GM12878 (cell line): ENCODE results near the gene PDGFC. TPM values are rescaled to one million over a fixed set of nuclear protein-coding genes. Genes with fewer than 3 reads are reported as not detected.

Experiments
- ATAC-seq: fragments of 200-7000 bp; cut with Tn5 transposase; 3 replicates; pipeline ENCODE4 v1.9.1; 2020; ENCODE audit warnings: mild to moderate bottlenecking, moderate library complexity
- BruUV-seq: library from RNA; stranded (reverse); fragments of 400-500 nt; replicated peaks from 2 replicates; lab custom pipeline; 2021; lab: Mats Ljungman, UMichigan
- CTCF ChIA-PET: fragments of 300-600 bp; sonication (Branson Sonifier 250); formaldehyde crosslinking; extraction: SDS; loops from one replicate; lab custom pipeline; 2021; ENCODE audit warnings: inconsistent platforms; lab: Yijun Ruan, JAX
- POLR2A ChIA-PET: fragments of 350-600 bp; formaldehyde crosslinking; extraction: SDS; loops from one replicate; lab custom pipeline; 2021; ENCODE audit warnings: inconsistent platforms; lab: Charles Lee
- RAD21 ChIA-PET: fragments of 300-600 bp; sonication (Branson Sonifier 250); formaldehyde crosslinking; loops from one replicate; lab custom pipeline; 2023; ENCODE audit warnings: antibody characterized with exemption; ENCODE audit not compliant: unreplicated experiment; lab: Charles Lee
- SMC1A ChIA-PET: fragments of 300-600 bp; sonication (Branson Sonifier 250); formaldehyde crosslinking; loops from one replicate; lab custom pipeline; 2023; ENCODE audit not compliant: unreplicated experiment, uncharacterized antibody; lab: Charles Lee
- DNase-seq: peaks from one replicate; pipeline ENCODE4 v3.0.0-alpha.2; 2011; ENCODE audit warnings: low read depth, low spot score
- FAIRE-seq: peaks from 3 replicates; lab custom pipeline; 2011; peaks lifted over from hg19 to GRCh38; lab: Jason Lieb, UNC
- H2AFZ ChIP-seq: 2 replicates; pipeline ENCODE4 v1.6.0; 2011; ENCODE audit warnings: low read depth, low read length, control low read depth; ENCODE audit not compliant: control insufficient read depth
- H3K27ac ChIP-seq: 2 replicates; pipeline ENCODE4 v1.5.1; 2011; ENCODE audit warnings: control low read depth; ENCODE audit not compliant: control insufficient read depth, insufficient read depth
- H3K27me3 ChIP-seq, 2 experiments: replicated peaks in 1 of 2; 2 replicates each; pipeline versions ENCODE4 v1.6.0 to v1.6.1; 2011; ENCODE audit warnings: low read length in 1 of 2; ENCODE audit not compliant: control insufficient read depth in 2 of 2, insufficient read depth in 2 of 2
- H3K36me3 ChIP-seq, 2 experiments: 2 replicates each; pipeline ENCODE4 v1.5.1; 2011; ENCODE audit warnings: low read length in 1 of 2; ENCODE audit not compliant: control insufficient read depth in 2 of 2, insufficient read depth in 2 of 2
- H3K4me1 ChIP-seq: 2 replicates; pipeline ENCODE4 v1.6.1; 2011; ENCODE audit warnings: mild to moderate bottlenecking, low read length, moderate library complexity, mixed read lengths; ENCODE audit not compliant: control insufficient read depth, insufficient read depth
- H3K4me2 ChIP-seq: 2 replicates; pipeline ENCODE4 v1.6.0; 2011; ENCODE audit warnings: control low read depth; ENCODE audit not compliant: control insufficient read depth, insufficient read depth
- H3K4me3 ChIP-seq: fragments of 200-600 bp; sonication (generic); 2 replicates; pipeline ENCODE4 v1.5.1; 2016
- H3K79me2 ChIP-seq: 2 replicates; pipeline ENCODE4 v1.6.0; 2011; ENCODE audit warnings: low read length; ENCODE audit not compliant: control insufficient read depth, insufficient read depth
- H3K9ac ChIP-seq: 2 replicates; pipeline ENCODE4 v1.8.0; 2011; ENCODE audit warnings: low read length, control low read depth, mixed read lengths; ENCODE audit not compliant: control insufficient read depth, insufficient read depth
- H3K9me3 ChIP-seq: replicated peaks from 3 replicates; pipeline ENCODE4 v1.5.1; 2011; ENCODE audit warnings: mild to moderate bottlenecking, low read length; ENCODE audit not compliant: control insufficient read depth, insufficient read depth
- H4K20me1 ChIP-seq: 2 replicates; pipeline ENCODE4 v1.6.0; 2011; ENCODE audit not compliant: control insufficient read depth, insufficient read depth
- BACH1 ChIP-seq: fragments of 450-650 bp; IDR thresholded peaks from 2 replicates; pipeline ENCODE4 v1.6.1; 2017; ENCODE audit warnings: mild to moderate bottlenecking, borderline replicate concordance
- BCLAF1 ChIP-seq: fragments of 450-650 bp; IDR thresholded peaks from 2 replicates; pipeline ENCODE4 v1.6.1; 2017; ENCODE audit warnings: antibody characterized with exemption, mild to moderate bottlenecking, moderate library complexity
- BHLHE40 ChIP-seq, 2 experiments: fragments of 450-650 bp in 1 of 2; IDR thresholded peaks; 2 replicates each; pipeline ENCODE4 v1.6.1; 2011 to 2017; ENCODE audit warnings: low read depth in 2 of 2, borderline replicate concordance in 1 of 2, improper control_type of control experiment in 1 of 2, low read length in 1 of 2, mild to moderate bottlenecking in 1 of 2
- CHD4 ChIP-seq: fragments of 200-600 bp; sonication (generic); IDR thresholded peaks from 2 replicates; pipeline ENCODE4 v1.6.1; 2016; ENCODE audit warnings: mild to moderate bottlenecking
- CREB1 ChIP-seq: IDR thresholded peaks from 2 replicates; pipeline ENCODE4 v1.6.1; 2012; ENCODE audit warnings: low read depth, mild to moderate bottlenecking, inconsistent platforms
- CTCF ChIP-seq, 3 experiments: IDR thresholded peaks in 2 of 3; conservative IDR thresholded peaks in 1 of 3; 2 replicates each; pipeline ENCODE4 v1.5.1; 2011; ENCODE audit warnings: low read depth in 3 of 3, low read length in 3 of 3, mild to moderate bottlenecking in 3 of 3, control low read depth in 2 of 3, moderate library complexity in 2 of 3, inconsistent platforms in 1 of 3, mixed read lengths in 1 of 3; ENCODE audit not compliant: control insufficient read depth in 2 of 3, insufficient read depth in 1 of 3; ENCODE audit errors: extremely low read depth in 1 of 3
- FOS ChIP-seq: IDR thresholded peaks from 3 replicates; pipeline ENCODE4 v1.6.1; 2011; ENCODE audit warnings: borderline replicate concordance; ENCODE audit not compliant: insufficient read length; ENCODE audit errors: extremely low read depth
- FOXK2 ChIP-seq: fragments of 450-650 bp; IDR thresholded peaks from 2 replicates; pipeline ENCODE4 v1.6.1; 2017; ENCODE audit warnings: mild to moderate bottlenecking, moderate library complexity
- GABPA ChIP-seq: IDR thresholded peaks from 2 replicates; pipeline ENCODE4 v1.6.1; 2014; ENCODE audit warnings: antibody characterized with exemption, low read depth, mild to moderate bottlenecking, inconsistent platforms
- KAT2A ChIP-seq: conservative IDR thresholded peaks from 2 replicates; pipeline ENCODE4 v1.6.1; 2011; ENCODE audit warnings: low read depth, low read length; ENCODE audit not compliant: control insufficient read depth
- MLLT1 ChIP-seq: fragments of 450-650 bp; IDR thresholded peaks from 2 replicates; pipeline ENCODE4 v1.6.1; 2016; ENCODE audit warnings: mild to moderate bottlenecking
- PAX8 ChIP-seq: fragments of 450-650 bp; IDR thresholded peaks from 2 replicates; pipeline ENCODE4 v1.6.1; 2017; ENCODE audit warnings: mild to moderate bottlenecking, moderate library complexity
- SMARCA5 ChIP-seq: fragments of 450-650 bp; IDR thresholded peaks from 2 replicates; pipeline ENCODE4 v1.6.1; 2017; ENCODE audit warnings: mild to moderate bottlenecking
- TCF3 ChIP-seq: IDR thresholded peaks from 2 replicates; pipeline ENCODE4 v1.6.1; 2012; ENCODE audit warnings: low read depth, mild to moderate bottlenecking, low read length, borderline replicate concordance; ENCODE audit not compliant: insufficient read depth
- ZNF207 ChIP-seq: fragments of 450-650 bp; IDR thresholded peaks from 2 replicates; pipeline ENCODE4 v1.6.1; 2014; ENCODE audit warnings: antibody characterized with exemption, mild to moderate bottlenecking, borderline replicate concordance
- WGBS: methylation state at CpG from one replicate; pipeline ENCODE4 v1.1.6; 2016; ENCODE audit warnings: low lambda C conversion rate; ENCODE audit not compliant: insufficient replicate concordance, insufficient coverage; ENCODE audit errors: missing lambda C conversion rate; 5-methylcytosine and 5-hydroxymethylcytosine counted together
- in situ Hi-C: fragments of 300-500 bp; cut with MboI; formaldehyde crosslinking; loops from 9 replicates; pipeline ENCODE4 v1.14.3; 2018; ENCODE audit warnings: mixed read lengths
- intact Hi-C: fragments of 100-400 bp; cut with micrococcal nuclease; formaldehyde crosslinking; loops from one replicate; pipeline ENCODE4 v1.14.2; 2022; ENCODE audit not compliant: unreplicated experiment
- polyA plus RNA-seq, 11 experiments: library from polyadenylated mRNA; depleted of rRNA in 4 of 11; unstranded in 6 of 11; stranded (reverse) in 5 of 11; fragments of >200 nt; fragmentation: Nextera tagmentation in 4 of 11; fragmentation: Illumina TruSeq in 1 of 11; extraction: Ambion mirVana in 4 of 11; extraction: Trizol in 1 of 11; gene quantifications; 1 replicate in 1 of 11; 2 replicates in 10 of 11; pipeline versions ENCODE4 v1.2.1 to v1.2.3, GENCODE V29; 2011 to 2016; ENCODE audit warnings: inconsistent platforms in 2 of 11, missing spikeins in 2 of 11, low read depth in 1 of 11
- total RNA-seq, 4 experiments: library from RNA; depleted of rRNA in 3 of 4; stranded (reverse); fragments of >200 nt in 3 of 4; fragmentation: Illumina TruSeq in 1 of 4; extraction: Trizol in 1 of 4; gene quantifications; 2 replicates each; pipeline versions ENCODE4 v1.2.1 to v1.2.3, GENCODE V29; 2013 to 2021
- TF ChIP-seq, protein P1 (sequence below): IDR thresholded peaks from 2 replicates; pipeline ENCODE4 v1.6.1; 2011; ENCODE audit warnings: low read depth, mild to moderate bottlenecking, low read length, moderate library complexity, borderline replicate concordance; ENCODE audit errors: extremely low read depth

The PDGFC gene
- total and polyA plus RNA-seq, 10 of the 15 experiments (the other 5 are each of a cell fraction or from before 2014, with no cell fraction given), result 0.02 to 0.18 TPM; not detected in 8

DNA sequence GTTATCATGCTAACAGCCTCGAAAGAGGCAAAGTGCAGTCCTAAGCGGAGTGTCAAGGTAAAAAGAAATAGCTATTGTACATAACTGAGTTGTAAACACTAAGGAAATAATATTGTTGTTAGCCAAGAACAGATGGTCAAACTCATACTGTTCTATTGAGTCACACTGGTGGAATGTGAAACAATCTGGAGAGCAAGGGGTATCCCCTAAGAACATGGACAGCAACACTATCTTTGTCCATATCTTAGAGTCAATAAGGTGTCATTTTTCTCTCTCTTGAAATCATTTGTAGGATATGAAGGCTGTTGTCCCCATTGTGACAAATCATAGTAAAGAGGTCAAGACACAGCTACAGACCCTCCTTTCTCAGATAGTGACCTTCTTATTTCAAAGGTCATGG lies 4.5 kb upstream of the PDGFC start (continued):
- TF ChIP-seq CTCF (IDR thresholded peaks at IDR 0.05 in 2 of 3, conservative IDR thresholded peaks at IDR 0.05 in 1 of 3; ENCODE audit: control insufficient read depth in 2 of 3, extremely low read depth in 1 of 3, insufficient read depth in 1 of 3, low read depth in 3 of 3, low read length in 3 of 3), result no peak

GRCh38 chr4:156975686-156976085 lies 4.1 kb upstream of the PDGFC start:
- no TSS peak for BruUV-seq
- H2AFZ ChIP-seq, result no peak overlapping the region
- ChIA-PET SMC1A (no interaction called here), RAD21 (no interaction called here), CTCF (interaction anchor here (0.6 kb wide), 1 partner anchor 806 kb away, joined by 4 read pairs; no protein-coding TSS in a partner anchor), POLR2A (no interaction called here)
- no peaks in the 10 kb centered on the region for H3K36me3 ChIP-seq
- H4K20me1 ChIP-seq, result no peaks in the 10 kb centered on the region
- no peaks in the 10 kb centered on the region for H3K79me2 ChIP-seq
- H3K4me1 ChIP-seq, result no peaks in the 10 kb centered on the region
- H3K9me3 ChIP-seq, result no peaks in the 10 kb centered on the region
- 0% methylated on average over 2 of the region's 2 CpGs for WGBS
- H3K9ac ChIP-seq, result no peak overlapping the region
- ATAC-seq (no peak), FAIRE-seq (no peak), DNase-seq (no peak)
- H3K4me3 ChIP-seq, result no peak overlapping the region
- peaks cover 2 to 5% of the 10 kb centered on the region in 2 experiments for H3K27me3 ChIP-seq
- H3K4me2 ChIP-seq, result no peak overlapping the region
- in situ Hi-C loops (no loop called here), intact Hi-C loops (no loop called here)
- no peak overlapping the region for H3K27ac ChIP-seq
- no peak for TF ChIP-seq BACH1
- no peak for TF ChIP-seq BHLHE40 (IDR thresholded peaks at IDR 0.05; ENCODE audit: borderline replicate concordance in 1 of 2, low read depth in 2 of 2, low read length in 1 of 2)
- TF ChIP-seq KAT2A, result no peak
- TF ChIP-seq BCLAF1, result no peak
- no peak for TF ChIP-seq GABPA
- no peak for TF ChIP-seq MLLT1
- TF ChIP-seq FOS, result no peak
- no peak for TF ChIP-seq PAX8
- TF ChIP-seq CHD4, result no peak
- TF ChIP-seq ZNF207, result no peak
- TF ChIP-seq FOXK2, result no peak
- no peak for TF ChIP-seq TCF3
- TF ChIP-seq, protein P1, sequence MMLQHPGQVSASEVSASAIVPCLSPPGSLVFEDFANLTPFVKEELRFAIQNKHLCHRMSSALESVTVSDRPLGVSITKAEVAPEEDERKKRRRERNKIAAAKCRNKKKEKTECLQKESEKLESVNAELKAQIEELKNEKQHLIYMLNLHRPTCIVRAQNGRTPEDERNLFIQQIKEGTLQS, result no peak
- no peak for TF ChIP-seq SMARCA5
- no peak for TF ChIP-seq CREB1
